Measurements from ENCODE around the gene ANKS4B. TPM values are rescaled to one million over a fixed set of nuclear protein-coding genes. Genes with fewer than 3 reads are reported as not detected.

The ANKS4B gene
- total and polyA plus RNA-seq, 2 of the 8 experiments (the other 6 are each of a cell fraction or from before 2014, with no cell fraction given) = 0.06 to 0.15 TPM

GRCh38 chr16:21205303-21205702 is 28.2 kb upstream of the ANKS4B start:
- H3K14ac ChIP-seq (ENCODE audit: insufficient read length) = no peak overlapping the region

More at GRCh38 chr16:21205303-21205702, 28.2 kb upstream of the ANKS4B start:
- no peak overlapping the region for H2BK12ac ChIP-seq (ENCODE audit: low read depth, low read length)
- H3K18ac ChIP-seq (ENCODE audit: extremely low read depth, low read length) = no peak overlapping the region
- H3K56ac ChIP-seq (replicated peaks; ENCODE audit: insufficient read length, low read depth, low read length) = no peak overlapping the region
- no peak overlapping the region for H3K27ac ChIP-seq (ENCODE audit: low read depth, low read length)
- H4K5ac ChIP-seq (ENCODE audit: insufficient read length, low read depth, low read length) = no peak overlapping the region
- no peak overlapping the region for H4K8ac ChIP-seq (ENCODE audit: extremely low read depth, insufficient read depth, low read length)
- H4K91ac ChIP-seq (replicated peaks; ENCODE audit: insufficient read length, low read length) = no peak overlapping the region
- ChIA-PET POLR2A (ENCODE audit: partially characterized antibody) (no interaction called here), CTCF (ENCODE audit: partially characterized antibody) (interaction anchor here (1.0 kb wide), 1 partner anchor 17 kb away, joined by 3 read pairs; no protein-coding TSS in a partner anchor)
- no peaks in the 10 kb centered on the region for H3K36me3 ChIP-seq (ENCODE audit: control insufficient read depth in 2 of 4, insufficient read depth in 4 of 4, low read length in 3 of 4)
- H3K79me1 ChIP-seq (ENCODE audit: low read depth, low read length) = no peaks in the 10 kb centered on the region
- H4K20me1 ChIP-seq (replicated peaks in 1 of 2; ENCODE audit: control insufficient read depth in 1 of 2, insufficient read depth in 2 of 2, low read length in 2 of 2) = no peaks in the 10 kb centered on the region
- no peaks in the 10 kb centered on the region for H3K9me3 ChIP-seq (ENCODE audit: insufficient read depth in 2 of 2, low read depth in 1 of 2, low read length in 1 of 2)
- no peak overlapping the region for H2AK5ac ChIP-seq (ENCODE audit: low read depth, low read length)
- H2BK5ac ChIP-seq (ENCODE audit: low read depth, low read length) = no peak overlapping the region; the same call in 1 of the 2 replicates
- no peak for TF ChIP-seq MAFK (IDR thresholded peaks at IDR 0.05; ENCODE audit: low read depth, low read length)
- no peak for TF ChIP-seq KDM1A (IDR thresholded peaks at IDR 0.05; ENCODE audit: borderline replicate concordance, low read length)
- no peak for TF ChIP-seq TAF1 (IDR thresholded peaks at IDR 0.05; ENCODE audit: low read depth, low read length)
- TF ChIP-seq EGR1 (IDR thresholded peaks at IDR 0.05; ENCODE audit: borderline replicate concordance, low read depth, low read length) = no peak
- no peak for TF ChIP-seq SIX5 (IDR thresholded peaks at IDR 0.05; ENCODE audit: low read depth, low read length)
- no peak overlapping the region for H2BK120ac ChIP-seq (replicated peaks; ENCODE audit: low read depth, low read length)
- no peak overlapping the region for H2AFZ ChIP-seq (ENCODE audit: low read length)
- H3K27me3 ChIP-seq (replicated peaks in 1 of 4; ENCODE audit: control insufficient read depth in 3 of 4, extremely low read depth in 1 of 4, insufficient read depth in 3 of 4, low read length in 3 of 4) = no peaks in the 10 kb centered on the region
- no peak overlapping the region for H2BK20ac ChIP-seq (ENCODE audit: low read length)
- FAIRE-seq (no peak), DNase-seq (ENCODE audit: low read depth in 1 of 2, low spot score in 2 of 2) (no peak)
- H3K4ac ChIP-seq (replicated peaks; ENCODE audit: insufficient read length, low read depth, low read length) = no peak overlapping the region
- no peaks in the 10 kb centered on the region for H3K4me1 ChIP-seq (replicated peaks in 1 of 4; ENCODE audit: control insufficient read depth in 3 of 4, insufficient read depth in 4 of 4, low read length in 3 of 4)
- H3K4me3 ChIP-seq (ENCODE audit: extremely low read depth in 1 of 4, insufficient read depth in 2 of 4, low read depth in 3 of 4, low read length in 4 of 4) = no peak overlapping the region
- H3K4me2 ChIP-seq (ENCODE audit: insufficient read depth in 1 of 2, low read depth in 2 of 2, low read length in 2 of 2) = no peak overlapping the region
- no peak overlapping the region for H3K9ac ChIP-seq (replicated peaks in 1 of 4; ENCODE audit: extremely low read depth in 1 of 4, low read depth in 3 of 4, low read length in 3 of 4)
- H3K23me2 ChIP-seq (ENCODE audit: low read depth, low read length) = no peaks in the 10 kb centered on the region
- no peaks in the 10 kb centered on the region for H3K79me2 ChIP-seq (ENCODE audit: control insufficient read depth in 1 of 2, insufficient read depth in 2 of 2, low read length in 2 of 2)
- H3K23ac ChIP-seq (ENCODE audit: insufficient read length) = no peak overlapping the region
- no peak overlapping the region for H2BK15ac ChIP-seq (ENCODE audit: low read length)

Measured in H1 (cell line).